DOHH2 (cell line): ENCODE measurements around the gene OMP.

Experiments
- H3F3A ChIP-seq: fragments of 200-600 bp; sonication (generic), shearing (Covaris generic); 2 replicates; pipeline ENCODE4 v1.6.0; 2016; ENCODE audit warnings: antibody characterized with exemption, mild to moderate bottlenecking; ENCODE audit not compliant: control insufficient read depth, insufficient read depth
- H3K27ac ChIP-seq: fragments of 200-600 bp; sonication (generic); 2 replicates; pipeline ENCODE4 v1.5.1; 2014; ENCODE audit warnings: low read depth, mild to moderate bottlenecking, low read length, moderate library complexity
- H3K27me3 ChIP-seq: fragments of 200-600 bp; sonication (generic); 2 replicates; pipeline ENCODE4 v1.6.1; 2014; ENCODE audit warnings: mild to moderate bottlenecking, low read length, mixed read lengths; ENCODE audit not compliant: control insufficient read depth
- H3K36me3 ChIP-seq: fragments of 200-600 bp; sonication (generic); 2 replicates; pipeline ENCODE4 v1.6.1; 2014; ENCODE audit warnings: mild to moderate bottlenecking, low read length, moderate library complexity, mixed read lengths; ENCODE audit not compliant: control insufficient read depth
- H3K4me1 ChIP-seq: fragments of 200-600 bp; sonication (generic); 2 replicates; pipeline ENCODE4 v1.6.1; 2014; ENCODE audit warnings: mild to moderate bottlenecking, low read length, mixed read lengths; ENCODE audit not compliant: control insufficient read depth
- H3K4me2 ChIP-seq: fragments of 200-600 bp; sonication (generic); 2 replicates; pipeline ENCODE4 v1.6.0; 2014; ENCODE audit warnings: mild to moderate bottlenecking, low read length, moderate library complexity
- H3K4me3 ChIP-seq: fragments of 200-600 bp; sonication (generic); 2 replicates; pipeline ENCODE4 v1.5.1; 2014; ENCODE audit warnings: mild to moderate bottlenecking, low read length, mixed read lengths
- H3K79me2 ChIP-seq: fragments of 200-600 bp; sonication (generic); 2 replicates; pipeline ENCODE4 v1.6.1; 2014; ENCODE audit warnings: mild to moderate bottlenecking, low read length, mixed read lengths; ENCODE audit not compliant: control insufficient read depth
- H3K9me2 ChIP-seq: fragments of 200-600 bp; sonication (generic); replicated peaks from 2 replicates; pipeline ENCODE4 v1.6.1; 2014; ENCODE audit warnings: mild to moderate bottlenecking, low read length, mixed read lengths; ENCODE audit not compliant: control insufficient read depth
- H3K9me3 ChIP-seq: fragments of 200-600 bp; sonication (generic); 2 replicates; pipeline ENCODE4 v1.6.1; 2014; ENCODE audit warnings: antibody characterized with exemption, low read length, mixed read lengths; ENCODE audit not compliant: control insufficient read depth, insufficient read depth
- H4K20me1 ChIP-seq: fragments of 200-600 bp; sonication (generic); 2 replicates; pipeline ENCODE4 v1.6.0; 2014; ENCODE audit warnings: low read depth, mild to moderate bottlenecking, antibody characterized with exemption, low read length, moderate library complexity; ENCODE audit not compliant: control insufficient read depth, insufficient read depth
- CTCF ChIP-seq: fragments of 200-600 bp; sonication (generic); IDR thresholded peaks from one replicate; pipeline ENCODE4 v1.5.1; 2014; ENCODE audit warnings: antibody characterized with exemption, mild to moderate bottlenecking, low read depth, low read length; ENCODE audit not compliant: poor library complexity, severe bottlenecking
- EZH2phosphoT487 ChIP-seq: fragments of 200-600 bp; sonication (generic); IDR thresholded peaks from 2 replicates; pipeline ENCODE4 v1.6.1; 2017; ENCODE audit warnings: borderline replicate concordance, mild to moderate bottlenecking, antibody characterized with exemption, low read length, moderate library complexity, mixed read lengths

Gene OMP

GRCh38 chr11:77079666-77080065, 23.0 kb upstream of the OMP start:
- no peak for TF ChIP-seq EZH2phosphoT487
- H3K4me2 ChIP-seq = 0 out of 2 replicates have a peak overlapping the region, but pooled peaks have one; percentile 12

GRCh38 chr11:77080643-77081210, 21.9 kb upstream of the OMP start:
- Histone ChIP-seq H4K20me1 (no peaks in the 10 kb centered on the region), H3K27ac (no peak overlapping the region), H3K79me2 (no peaks in the 10 kb centered on the region), H3K36me3 (no peaks in the 10 kb centered on the region), H3K9me2 (no peaks in the 10 kb centered on the region), H3K4me2 (no peak overlapping the region), H3K9me3 (no peaks in the 10 kb centered on the region), H3K4me3 (no peak overlapping the region), H3K4me1 (peaks cover 10% of the 10 kb centered on the region), H3F3A (no peaks in the 10 kb centered on the region), H3K27me3 (no peaks in the 10 kb centered on the region)
- TF ChIP-seq CTCF (no peak), EZH2phosphoT487 (no peak)

More at GRCh38 chr11:77079666-77080065, 23.0 kb upstream of the OMP start:
- Histone ChIP-seq H4K20me1 (no peaks in the 10 kb centered on the region), H3K36me3 (no peaks in the 10 kb centered on the region), H3K27me3 (no peaks in the 10 kb centered on the region), H3K27ac (no peak overlapping the region), H3K79me2 (no peaks in the 10 kb centered on the region), H3F3A (no peaks in the 10 kb centered on the region), H3K9me3 (no peaks in the 10 kb centered on the region), H3K4me1 (peaks cover 10% of the 10 kb centered on the region), H3K9me2 (no peaks in the 10 kb centered on the region), H3K4me3 (no peak overlapping the region)

DNA sequence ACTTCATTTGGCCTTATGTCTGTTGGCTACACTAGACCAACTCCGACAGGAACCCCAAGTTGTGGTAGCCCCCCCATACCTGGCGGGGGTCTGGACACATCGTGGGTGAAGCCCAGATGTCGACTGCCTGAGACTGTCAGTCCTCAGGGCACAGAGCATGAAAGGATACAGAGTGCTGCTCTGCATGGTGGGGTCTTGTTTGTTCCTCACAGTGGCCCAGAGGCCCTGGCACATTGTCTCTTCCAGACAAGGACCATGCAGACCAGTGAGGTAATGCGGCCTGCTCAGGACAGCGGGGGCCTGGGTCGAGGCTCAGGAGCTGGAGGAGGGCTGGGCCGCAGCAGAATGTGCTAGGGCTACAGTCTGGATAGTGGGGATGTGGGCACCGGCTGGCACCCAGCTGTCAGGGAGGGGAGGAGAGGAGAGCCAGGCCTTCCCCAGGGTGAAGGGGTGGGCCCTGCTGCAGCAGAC, 21.2 kb upstream of the OMP start:
- H3K4me1 ChIP-seq = peaks cover 10% of the 10 kb centered on the region
- no peaks in the 10 kb centered on the region for H3K9me3 ChIP-seq
- no peaks in the 10 kb centered on the region for H3K36me3 ChIP-seq
- H3K79me2 ChIP-seq = no peaks in the 10 kb centered on the region
- no peaks in the 10 kb centered on the region for H3K9me2 ChIP-seq
- no peak overlapping the region for H3K4me3 ChIP-seq
- TF ChIP-seq CTCF = no peak
- TF ChIP-seq EZH2phosphoT487 = no peak
- no peak overlapping the region for H3K27ac ChIP-seq
- no peaks in the 10 kb centered on the region for H3K27me3 ChIP-seq
- no peaks in the 10 kb centered on the region for H3F3A ChIP-seq
- H4K20me1 ChIP-seq = no peaks in the 10 kb centered on the region
- no peak overlapping the region for H3K4me2 ChIP-seq

GRCh38 chr11:77081976-77082836, 20.4 kb upstream of the OMP start:
- H3K4me2 ChIP-seq = no peak overlapping the region
- H3K4me3 ChIP-seq = no peak overlapping the region
- peaks cover 10% of the 10 kb centered on the region for H3K4me1 ChIP-seq

More at GRCh38 chr11:77081976-77082836, 20.4 kb upstream of the OMP start:
- Histone ChIP-seq H3K27me3 (no peaks in the 10 kb centered on the region), H3K36me3 (no peaks in the 10 kb centered on the region), H3K79me2 (no peaks in the 10 kb centered on the region), H3K9me2 (no peaks in the 10 kb centered on the region), H3F3A (no peaks in the 10 kb centered on the region), H3K27ac (no peak overlapping the region), H3K9me3 (no peaks in the 10 kb centered on the region), H4K20me1 (no peaks in the 10 kb centered on the region)
- no peak for TF ChIP-seq EZH2phosphoT487
- no peak for TF ChIP-seq CTCF
